ENCODE measurements around the gene BRINP2.

Gene BRINP2

GRCh38 chr1:177329871-177330270 is 159.1 kb downstream of the BRINP2 start:
- DNase-seq: no peak
